Endothelial cell (in vitro differentiated cells): ENCODE measurements around the gene GPR39. TPM values are rescaled to one million over a fixed set of nuclear protein-coding genes. Genes with fewer than 3 reads are reported as not detected.

Source experiments
- DNase-seq: peaks from one replicate; pipeline ENCODE4 v3.0.0; 2021; ENCODE audit warnings: low spot score
- H3K27ac Mint-ChIP-seq: one replicate; pipeline ENCODE4 v1.8.0; 2021; ENCODE audit warnings: mixed read lengths, inconsistent platforms; ENCODE audit not compliant: unreplicated experiment
- H3K27me3 Mint-ChIP-seq: one replicate; pipeline ENCODE4 v1.8.0; 2021; ENCODE audit warnings: mild to moderate bottlenecking, moderate library complexity, mixed read lengths, inconsistent platforms; ENCODE audit not compliant: unreplicated experiment
- H3K36me3 Mint-ChIP-seq: one replicate; pipeline ENCODE4 v1.8.0; 2021; ENCODE audit warnings: mild to moderate bottlenecking, low read depth, mixed read lengths, inconsistent platforms; ENCODE audit not compliant: unreplicated experiment
- H3K4me1 Mint-ChIP-seq: one replicate; pipeline ENCODE4 v1.8.0; 2021; ENCODE audit warnings: mild to moderate bottlenecking, mixed read lengths, inconsistent platforms; ENCODE audit not compliant: unreplicated experiment
- H3K4me3 Mint-ChIP-seq: one replicate; pipeline ENCODE4 v1.8.0; 2021; ENCODE audit warnings: mild to moderate bottlenecking, mixed read lengths, inconsistent platforms; ENCODE audit not compliant: unreplicated experiment
- H3K9me3 Mint-ChIP-seq: one replicate; pipeline ENCODE4 v1.8.0; 2021; ENCODE audit warnings: mixed read lengths, inconsistent platforms; ENCODE audit not compliant: unreplicated experiment
- total RNA-seq: library from RNA; stranded (reverse); fragmentation: NEBNext Ultra II Directional; extraction: Animal tissue kit (Norgen Biotek cat#: 25700); gene quantifications from one replicate; pipeline ENCODE4 v1.2.1, GENCODE V29; 2021; ENCODE audit not compliant: unreplicated experiment
- TF ChIP-seq, protein P1 (sequence below): fragments of 200-600 bp; sonication (generic); IDR thresholded peaks from one replicate; pipeline ENCODE4 v1.5.0; 2021; ENCODE audit warnings: antibody characterized with exemption; ENCODE audit not compliant: unreplicated experiment

The GPR39 gene
- total RNA-seq, 1 donor from 2014 or later, result 0.62 TPM

DNA sequence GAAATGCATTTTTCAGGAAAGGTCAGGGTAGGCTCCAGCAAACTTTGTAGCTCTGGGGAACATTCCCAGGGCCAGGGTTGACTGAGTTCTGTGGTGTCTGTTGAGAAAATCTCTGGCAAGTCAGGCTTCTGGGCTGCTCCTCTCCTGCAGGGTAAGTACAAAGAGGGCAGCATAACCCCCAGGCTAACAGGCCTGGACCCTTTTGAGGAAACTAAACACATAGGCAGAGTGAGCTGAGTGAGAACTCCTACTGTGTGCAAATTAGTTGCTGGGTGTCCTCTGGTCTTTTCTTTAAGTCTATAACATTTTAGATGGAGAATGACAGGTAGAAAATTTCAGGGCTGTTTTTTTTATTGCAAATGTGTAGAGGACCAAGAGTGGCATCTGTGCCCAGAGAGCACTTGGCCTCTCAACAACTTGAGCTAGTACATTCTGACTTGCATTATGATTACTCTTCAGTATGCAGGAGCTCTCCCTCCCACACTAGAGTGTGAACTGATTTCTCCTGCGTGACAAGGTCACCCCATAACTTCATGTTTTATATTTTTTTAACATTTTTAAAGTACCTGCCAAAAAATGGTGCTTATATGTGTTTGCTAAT, 49.9 kb downstream of the GPR39 start:
- Mint-ChIP-seq H3K27ac (no peak overlapping the region), H3K9me3 (peaks cover 4% of the 10 kb centered on the region), H3K4me1 (no peaks in the 10 kb centered on the region), H3K4me3 (no peak overlapping the region), H3K36me3 (peaks cover 9% of the 10 kb centered on the region), H3K27me3 (no peaks in the 10 kb centered on the region)
- no peak for DNase-seq
- TF ChIP-seq, protein P1, sequence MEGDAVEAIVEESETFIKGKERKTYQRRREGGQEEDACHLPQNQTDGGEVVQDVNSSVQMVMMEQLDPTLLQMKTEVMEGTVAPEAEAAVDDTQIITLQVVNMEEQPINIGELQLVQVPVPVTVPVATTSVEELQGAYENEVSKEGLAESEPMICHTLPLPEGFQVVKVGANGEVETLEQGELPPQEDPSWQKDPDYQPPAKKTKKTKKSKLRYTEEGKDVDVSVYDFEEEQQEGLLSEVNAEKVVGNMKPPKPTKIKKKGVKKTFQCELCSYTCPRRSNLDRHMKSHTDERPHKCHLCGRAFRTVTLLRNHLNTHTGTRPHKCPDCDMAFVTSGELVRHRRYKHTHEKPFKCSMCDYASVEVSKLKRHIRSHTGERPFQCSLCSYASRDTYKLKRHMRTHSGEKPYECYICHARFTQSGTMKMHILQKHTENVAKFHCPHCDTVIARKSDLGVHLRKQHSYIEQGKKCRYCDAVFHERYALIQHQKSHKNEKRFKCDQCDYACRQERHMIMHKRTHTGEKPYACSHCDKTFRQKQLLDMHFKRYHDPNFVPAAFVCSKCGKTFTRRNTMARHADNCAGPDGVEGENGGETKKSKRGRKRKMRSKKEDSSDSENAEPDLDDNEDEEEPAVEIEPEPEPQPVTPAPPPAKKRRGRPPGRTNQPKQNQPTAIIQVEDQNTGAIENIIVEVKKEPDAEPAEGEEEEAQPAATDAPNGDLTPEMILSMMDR, result no peak

GRCh38 chr2:132468821-132469675, 52.4 kb downstream of the GPR39 start:
- peaks cover 4% of the 10 kb centered on the region for H3K9me3 Mint-ChIP-seq
- H3K36me3 Mint-ChIP-seq, result peaks cover 9% of the 10 kb centered on the region
- H3K4me1 Mint-ChIP-seq, result no peaks in the 10 kb centered on the region
- no peaks in the 10 kb centered on the region for H3K27me3 Mint-ChIP-seq
- DNase-seq, result no peak
- TF ChIP-seq, protein P1, result no peak
- H3K27ac Mint-ChIP-seq, result no peak overlapping the region
- no peak overlapping the region for H3K4me3 Mint-ChIP-seq

GRCh38 chr2:132470746-132471145, 54.1 kb downstream of the GPR39 start:
- H3K4me1 Mint-ChIP-seq, result no peaks in the 10 kb centered on the region
- H3K36me3 Mint-ChIP-seq, result no peaks in the 10 kb centered on the region
- peaks cover 4% of the 10 kb centered on the region for H3K9me3 Mint-ChIP-seq
- DNase-seq, result no peak
- H3K27me3 Mint-ChIP-seq, result no peaks in the 10 kb centered on the region
- H3K4me3 Mint-ChIP-seq, result no peak overlapping the region
- TF ChIP-seq, protein P1, result no peak
- no peak overlapping the region for H3K27ac Mint-ChIP-seq

- DNase-seq, result no peak
- no peaks in the 10 kb centered on the region for H3K27me3 Mint-ChIP-seq
- no peaks in the 10 kb centered on the region for H3K4me1 Mint-ChIP-seq
- no peak overlapping the region for H3K4me3 Mint-ChIP-seq
- H3K36me3 Mint-ChIP-seq, result no peaks in the 10 kb centered on the region
- TF ChIP-seq, protein P1, result no peak
- H3K27ac Mint-ChIP-seq, result no peak overlapping the region
- no peaks in the 10 kb centered on the region for H3K9me3 Mint-ChIP-seq
Observed at GRCh38 chr2:132473174-132473883, 56.7 kb downstream of the GPR39 start.

DNA sequence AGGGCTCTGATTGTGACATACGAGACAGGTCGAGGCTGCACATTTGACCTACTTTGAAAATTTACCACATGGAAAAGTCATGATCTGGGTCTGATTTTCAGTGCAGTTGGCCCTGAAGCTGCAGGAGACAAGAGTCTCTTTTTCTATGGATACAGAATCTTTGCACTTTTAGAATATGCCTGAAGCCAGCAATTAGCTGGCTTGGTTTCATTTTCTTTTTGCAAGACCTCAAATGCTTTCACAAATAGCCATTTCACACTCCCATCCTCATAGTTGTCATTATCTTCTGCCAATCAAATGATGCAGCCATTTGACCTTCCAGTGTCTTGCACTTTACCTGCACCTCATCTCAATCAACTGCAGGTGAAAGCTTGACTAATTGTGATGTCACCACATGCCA, 59.0 kb downstream of the GPR39 start:
- DNase-seq, result no peak
- TF ChIP-seq, protein P1, result no peak
- no peaks in the 10 kb centered on the region for H3K27me3 Mint-ChIP-seq
- H3K4me3 Mint-ChIP-seq, result no peak overlapping the region
- H3K9me3 Mint-ChIP-seq, result no peaks in the 10 kb centered on the region
- no peaks in the 10 kb centered on the region for H3K36me3 Mint-ChIP-seq
- no peaks in the 10 kb centered on the region for H3K4me1 Mint-ChIP-seq
- H3K27ac Mint-ChIP-seq, result no peak overlapping the region
